GM21717 (cell line): ENCODE results near the gene EIF4EBP3.

Experiments
- ATAC-seq: cut with Tn5 transposase; IDR thresholded peaks from one replicate; pipeline ENCODE4 v1.9.1; 2021; ENCODE audit warnings: mild to moderate bottlenecking, moderate library complexity; ENCODE audit not compliant: unreplicated experiment

EIF4EBP3 gene

GRCh38 chr5:140547508-140548299 is at the start of gene EIF4EBP3:
Gene EIF4EBP3, plus strand, starts transcription at chr5:140547662. Its CDS starts 76 bp downstream, at chr5:140547738.
- peak; percentile 96 for ATAC-seq

DNA sequence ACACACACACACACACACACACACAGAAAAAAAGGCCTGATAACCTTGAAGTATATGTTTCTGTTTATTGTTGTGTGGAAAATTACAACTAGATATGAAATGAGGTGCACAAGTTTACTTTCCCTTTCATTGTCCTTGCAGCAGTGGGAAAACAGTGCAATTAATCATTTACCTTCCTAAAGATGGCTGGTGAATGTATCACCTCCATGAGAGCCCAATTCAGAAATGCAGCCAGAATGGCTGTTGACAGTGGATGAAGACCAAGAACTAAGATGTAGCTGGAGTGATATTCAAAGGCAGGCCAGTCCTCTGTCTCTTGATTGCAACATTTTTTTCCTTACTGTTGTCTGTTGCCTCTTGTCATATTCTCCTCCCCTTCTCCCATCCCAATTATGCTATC is 49.6 kb upstream of the EIF4EBP3 start:
- ATAC-seq = no peak

DNA sequence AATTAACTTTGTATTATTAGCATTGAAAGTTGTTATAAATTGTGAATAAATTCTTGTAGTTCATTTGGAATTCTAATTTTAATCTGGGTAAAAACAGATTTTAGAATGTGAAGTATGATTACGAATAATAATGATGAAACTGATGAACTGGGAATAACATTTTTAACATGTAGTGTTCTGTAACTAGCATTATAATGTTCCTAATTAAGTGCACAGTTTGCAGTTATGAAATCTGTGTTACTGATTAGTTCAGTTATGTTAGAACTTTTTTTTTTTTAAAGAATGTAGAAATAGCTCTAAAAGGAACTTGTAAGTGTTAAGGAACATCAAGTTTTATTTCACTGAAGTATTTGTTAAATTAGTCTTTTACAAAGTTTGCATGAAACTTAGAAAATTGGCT is 48.9 kb upstream of the EIF4EBP3 start:
- no peak for ATAC-seq

DNA sequence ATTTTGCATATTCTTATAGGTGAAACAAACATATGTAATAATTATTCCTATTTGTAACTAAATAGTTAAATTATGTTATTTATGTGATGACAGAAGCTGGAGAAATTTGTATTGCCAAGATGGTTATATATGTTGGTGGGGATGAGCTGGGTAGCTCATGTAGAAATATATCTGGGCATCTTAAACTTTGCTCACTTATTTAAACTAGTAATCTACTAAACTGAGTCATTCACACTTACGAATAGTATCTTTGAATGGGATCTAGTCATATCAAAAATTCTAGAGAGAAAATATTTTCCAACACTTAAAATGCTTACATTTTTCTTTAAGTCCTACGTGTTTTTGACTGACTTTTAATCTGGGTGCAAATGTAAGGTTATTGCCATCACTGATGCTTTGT is 44.6 kb upstream of the EIF4EBP3 start:
- ATAC-seq = no peak

DNA sequence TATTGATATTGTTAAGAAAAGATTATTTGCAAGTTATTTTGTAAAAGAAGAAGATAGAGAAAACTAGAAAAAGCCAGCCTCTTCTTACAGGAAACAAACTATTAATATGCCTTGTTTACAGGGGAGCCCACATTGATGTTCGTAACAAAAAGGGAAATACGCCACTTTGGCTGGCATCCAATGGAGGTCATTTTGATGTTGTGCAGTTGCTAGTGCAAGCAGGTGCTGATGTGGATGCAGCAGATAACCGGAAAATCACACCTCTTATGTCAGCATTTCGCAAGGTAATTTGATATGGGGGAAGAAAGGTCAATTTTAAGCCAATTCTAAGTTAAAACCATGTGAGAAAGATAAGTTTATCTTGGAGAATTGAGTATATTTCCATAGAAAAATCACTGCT is 37.6 kb upstream of the EIF4EBP3 start:
- no peak for ATAC-seq

- ATAC-seq = no peak
Observed at GRCh38 chr5:140513124-140513523, 34.3 kb upstream of the EIF4EBP3 start.

DNA sequence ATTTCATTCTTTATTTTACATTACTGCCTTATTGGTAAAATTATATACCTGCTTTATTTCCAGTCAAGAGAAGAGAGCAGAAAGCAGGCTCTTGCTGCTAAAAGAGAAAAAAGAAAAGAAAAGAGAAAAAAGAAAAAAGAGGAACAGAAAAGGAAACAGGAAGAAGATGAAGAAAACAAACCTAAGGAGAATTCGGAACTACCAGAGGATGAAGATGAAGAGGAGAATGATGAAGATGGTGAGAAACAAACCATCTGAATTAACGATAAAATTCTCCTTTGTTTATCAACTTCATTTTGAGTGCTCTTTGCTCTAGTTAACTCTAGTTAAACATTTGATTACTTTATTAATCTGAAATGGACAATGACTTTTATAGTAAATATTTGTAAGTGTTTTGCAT is 23.5 kb upstream of the EIF4EBP3 start:
- no peak for ATAC-seq

DNA sequence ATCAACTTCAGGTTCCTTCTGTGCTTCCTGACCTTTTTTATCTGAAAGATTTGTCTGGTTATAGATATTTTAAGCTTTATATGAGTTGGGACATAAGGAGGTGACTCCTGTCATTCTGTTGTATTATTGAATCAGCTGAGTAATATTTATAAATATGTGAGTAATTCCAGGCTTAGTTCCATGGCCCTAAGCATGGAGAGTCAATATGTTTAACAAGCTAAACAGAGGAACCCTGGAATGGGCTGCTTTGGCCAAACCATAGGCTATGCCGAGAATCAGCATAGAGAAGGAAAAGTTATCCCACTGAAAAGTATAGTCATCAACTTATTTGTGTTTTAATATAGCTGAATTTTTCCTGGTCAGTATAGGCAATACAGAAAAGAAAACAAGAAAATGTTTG is 7.2 kb upstream of the EIF4EBP3 start:
- ATAC-seq = no peak

- no peak for ATAC-seq
Observed at GRCh38 chr5:140542972-140543371, 4.5 kb upstream of the EIF4EBP3 start.

DNA sequence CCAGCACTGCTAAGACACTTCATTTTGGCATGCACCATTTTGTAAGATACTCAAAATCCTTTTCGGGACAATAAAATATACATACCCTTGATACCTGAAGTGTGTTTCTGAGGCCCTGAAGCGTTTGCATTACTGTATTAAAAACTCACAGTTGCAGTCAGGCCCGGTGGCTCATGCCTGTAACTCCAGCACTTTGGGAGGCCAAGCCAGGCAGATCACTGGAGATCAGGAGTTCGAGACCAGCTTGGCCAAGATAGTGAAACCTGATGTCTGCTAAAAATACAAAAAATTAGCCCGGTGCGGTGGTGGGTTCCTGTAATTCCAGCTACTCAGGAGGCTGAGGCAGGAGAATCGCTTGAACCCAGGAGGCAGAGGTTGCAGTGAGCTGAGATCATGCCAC is 2.5 kb upstream of the EIF4EBP3 start:
- no peak for ATAC-seq

- no peak for ATAC-seq
Observed at GRCh38 chr5:140545606-140546005, 1.9 kb upstream of the EIF4EBP3 start.

- no peak for ATAC-seq
Observed at GRCh38 chr5:140546851-140547507, 483 bp upstream of the EIF4EBP3 start.

DNA sequence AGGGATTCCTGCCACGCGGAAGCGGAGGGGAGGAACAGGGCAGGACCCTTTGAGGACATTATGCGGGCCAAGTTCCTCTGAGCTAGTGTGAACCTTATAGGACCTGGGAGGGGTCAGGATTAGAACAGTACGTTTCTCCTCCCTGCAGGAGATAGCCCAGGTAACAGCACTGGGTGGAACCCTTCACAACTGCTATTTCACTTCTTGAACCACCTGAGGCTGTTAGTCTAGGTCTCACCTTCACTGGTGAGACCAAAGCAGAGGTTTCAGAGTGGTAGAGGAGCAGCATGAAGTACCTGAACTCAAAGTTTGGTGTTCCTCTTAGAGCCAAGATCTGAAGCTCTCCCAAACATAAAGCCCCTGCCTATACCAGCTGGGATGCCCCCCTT is 832 bp downstream of the EIF4EBP3 start:
- peak; percentile 11 for ATAC-seq

- ATAC-seq = no peak
Observed at GRCh38 chr5:140548791-140549190, 1.3 kb downstream of the EIF4EBP3 start.

GRCh38 chr5:140549237-140550144 is 2.0 kb downstream of the EIF4EBP3 start:
- ATAC-seq = no peak

- no peak for ATAC-seq
Observed at GRCh38 chr5:140550147-140551079, 3.0 kb downstream of the EIF4EBP3 start.

- no peak for ATAC-seq
Observed at GRCh38 chr5:140551872-140552271, 4.4 kb downstream of the EIF4EBP3 start.

- ATAC-seq = no peak
Observed at GRCh38 chr5:140553657-140554056, 6.2 kb downstream of the EIF4EBP3 start.

- no peak for ATAC-seq
Observed at GRCh38 chr5:140554454-140554853, 7.0 kb downstream of the EIF4EBP3 start.

- no peak for ATAC-seq
Observed at GRCh38 chr5:140555747-140556312, 8.4 kb downstream of the EIF4EBP3 start.
